Keratinocyte (primary cell): Measurements from ENCODE around the gene PDIA2.

Source experiments
- CTCF ChIP-seq, 3 experiments: IDR thresholded peaks in 1 of 3; conservative IDR thresholded peaks in 1 of 3; optimal IDR thresholded peaks in 1 of 3; 2 replicates in 2 of 3; 3 replicates in 1 of 3; pipeline versions ENCODE3 to v1.5.1; 2011; ENCODE audit warnings: low read length in 3 of 3, mild to moderate bottlenecking in 3 of 3, moderate library complexity in 2 of 3, control low read depth in 1 of 3, inconsistent platforms in 1 of 3; ENCODE audit not compliant: insufficient read depth in 2 of 3; ENCODE audit errors: extremely low read depth in 1 of 3
- EZH2 ChIP-seq: IDR thresholded peaks from one replicate; pipeline ENCODE4 v1.6.1; 2012; ENCODE audit warnings: inconsistent platforms, mild to moderate bottlenecking, low read length, moderate library complexity

- TF ChIP-seq CTCF (optimal IDR thresholded peaks at IDR 0.05 in 1 of 3, IDR thresholded peaks at IDR 0.05 in 1 of 3, conservative IDR thresholded peaks at IDR 0.05 in 1 of 3; ENCODE audit: extremely low read depth in 1 of 3, insufficient read depth in 2 of 3, low read length in 3 of 3) (no peak), EZH2 (no peak)
These were observed at the start of gene PDIA2 for GRCh38 chr16:283033-283805.
